GM20431 (cell line): ENCODE data around the gene SDC1.

Source experiments
- in situ Hi-C: fragments of 300-500 bp; cut with MseI, MboI; formaldehyde crosslinking; loops from one replicate; pipeline ENCODE4 v1.15.0; 2020; ENCODE audit warnings: low sequenced_read_pairs; ENCODE audit not compliant: unreplicated experiment

The SDC1 gene

DNA sequence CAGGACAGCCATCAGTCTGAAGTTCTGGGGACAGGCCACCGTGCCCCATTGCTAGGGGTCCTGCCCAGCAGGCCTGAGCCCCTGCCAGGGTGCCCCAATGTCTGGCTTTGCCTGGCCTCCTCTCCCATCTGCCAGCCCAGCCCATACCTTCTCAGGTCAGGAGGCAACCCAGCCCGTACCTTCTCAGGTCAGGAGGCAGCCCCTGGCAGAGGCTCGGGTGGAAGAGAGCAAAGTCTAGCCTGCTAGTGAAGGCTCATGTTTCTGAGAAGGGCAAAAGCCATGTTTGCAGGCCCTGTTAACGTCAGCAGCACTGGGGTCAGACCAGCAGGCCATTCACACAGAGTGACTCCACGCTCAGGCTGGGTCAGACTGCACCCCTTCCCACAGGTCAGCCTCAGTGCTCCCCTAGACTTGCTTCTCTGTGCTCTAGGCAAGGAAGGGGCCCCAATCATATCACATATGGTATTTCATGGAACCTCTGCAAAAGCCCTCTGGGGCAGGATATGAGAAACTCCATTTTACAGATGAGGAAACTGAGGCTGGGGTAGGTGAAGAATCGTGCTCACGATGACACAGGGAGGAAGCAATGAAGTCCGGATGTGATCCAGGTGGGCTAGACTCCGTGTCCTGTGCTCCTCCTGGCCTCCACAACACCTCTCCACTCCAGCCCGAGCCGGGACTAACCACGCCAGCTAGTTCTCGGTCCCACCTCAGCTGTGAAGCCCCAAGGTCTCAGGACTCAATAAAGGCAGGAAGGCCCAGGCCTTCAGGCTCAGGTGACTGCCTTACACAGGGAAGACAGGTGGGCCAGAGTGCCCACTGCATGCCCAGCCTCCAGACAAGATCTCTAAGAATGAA lies 9.5 kb downstream of the SDC1 start:
- in situ Hi-C loops = no loop called here

DNA sequence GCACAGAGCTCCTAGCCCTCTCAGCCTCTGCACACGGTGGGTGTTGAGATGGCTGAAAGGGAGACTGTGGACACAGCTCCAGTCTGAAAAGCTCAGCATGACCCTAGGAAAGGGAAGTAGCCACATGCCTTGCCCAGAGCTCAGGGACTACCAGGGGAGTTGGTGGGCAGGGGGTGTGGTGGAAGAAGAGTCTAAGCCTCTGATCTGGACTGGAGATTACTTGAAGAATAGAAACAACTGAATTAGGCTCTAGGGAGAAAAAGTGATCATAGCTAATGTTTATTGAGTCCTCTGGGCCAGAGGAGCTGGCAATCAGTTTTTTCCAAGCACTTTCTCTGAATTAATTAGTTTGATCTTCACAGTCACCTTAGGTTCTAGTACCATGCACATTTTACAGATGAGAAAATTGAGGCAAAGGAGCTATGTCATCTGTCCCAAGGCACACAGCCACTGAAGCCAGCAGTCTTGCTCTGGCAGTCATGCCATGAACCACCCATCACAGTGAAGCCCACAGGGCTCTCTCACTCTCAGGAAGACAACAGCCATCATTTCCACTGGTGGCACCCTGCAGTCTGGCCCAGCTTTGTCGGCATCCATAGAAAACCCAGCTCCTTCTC lies 10.3 kb downstream of the SDC1 start:
- in situ Hi-C loops = no loop called here

DNA sequence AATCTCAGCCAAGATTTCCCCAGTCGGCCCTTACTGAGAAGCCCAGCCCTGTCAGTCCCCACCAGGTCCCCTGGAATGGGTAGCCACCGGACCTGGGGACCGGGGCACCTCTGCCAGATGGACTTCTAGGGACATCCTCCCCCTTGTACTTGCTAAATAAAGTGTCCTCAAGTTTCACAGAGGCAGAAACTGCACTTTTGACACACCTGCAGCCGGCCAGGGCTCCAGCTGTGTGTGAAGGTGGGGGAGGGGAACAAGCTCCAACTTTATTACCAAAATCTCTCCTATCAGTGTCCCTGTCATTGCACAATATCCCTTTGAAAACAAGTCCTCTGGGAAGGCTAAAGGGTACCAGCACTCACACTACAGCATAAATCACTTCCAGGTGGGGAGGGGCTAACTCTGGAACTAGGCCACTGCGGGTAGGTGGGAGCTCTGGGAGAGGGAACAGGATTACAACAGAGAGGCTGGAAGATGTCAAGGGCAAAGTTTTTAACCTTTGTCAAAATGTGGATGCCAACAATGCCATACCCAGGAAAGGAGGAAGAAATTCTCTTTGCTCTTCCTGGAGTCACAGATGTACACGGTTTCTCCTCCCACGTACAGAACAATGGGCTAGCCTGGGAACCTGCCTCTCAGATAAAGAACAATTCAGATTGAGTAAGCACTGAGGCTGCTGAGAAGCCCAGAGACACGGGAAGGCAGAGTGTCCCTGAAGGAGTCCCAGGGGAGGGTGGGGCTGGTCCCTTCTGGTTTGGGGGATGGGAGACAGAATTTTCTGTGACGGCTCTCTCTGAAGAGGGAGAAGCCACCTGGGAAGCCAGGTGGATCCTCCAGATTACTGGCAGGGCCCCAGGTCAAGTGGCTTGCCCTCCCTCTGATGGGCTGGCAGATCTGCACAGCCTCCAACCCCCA lies 11.0 kb downstream of the SDC1 start:
- in situ Hi-C loops = no loop called here

DNA sequence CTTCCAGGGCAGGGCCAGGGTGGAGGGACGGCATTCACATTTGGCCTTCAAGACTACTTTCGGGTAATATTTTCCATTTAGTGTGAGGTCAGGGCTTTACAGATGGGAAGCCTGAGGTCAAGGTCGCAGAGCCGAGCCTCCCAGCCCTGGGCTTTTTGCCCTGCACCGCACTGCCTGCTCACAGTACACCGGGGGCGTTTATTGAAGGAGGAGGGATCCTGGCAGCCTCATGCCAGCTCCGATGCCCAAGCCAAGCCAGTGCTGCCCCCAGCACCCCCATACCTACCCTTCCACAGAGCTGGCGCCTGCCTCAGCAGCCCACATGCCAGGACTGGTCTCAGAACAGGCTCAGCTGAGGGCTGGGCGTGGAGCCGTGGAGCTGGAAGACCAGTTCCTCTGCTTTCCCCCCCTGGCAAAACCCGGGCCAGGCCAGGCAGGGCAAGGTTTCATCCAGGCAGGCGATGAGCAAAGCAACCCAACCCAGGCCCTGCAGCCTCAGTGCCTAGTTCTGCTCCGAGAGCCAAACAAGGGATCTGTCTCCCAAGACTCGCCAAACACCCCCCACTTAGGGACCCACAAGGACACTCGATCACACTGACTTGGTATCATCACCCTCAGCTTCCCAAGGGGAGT lies 11.9 kb downstream of the SDC1 start:
- in situ Hi-C loops = no loop called here

DNA sequence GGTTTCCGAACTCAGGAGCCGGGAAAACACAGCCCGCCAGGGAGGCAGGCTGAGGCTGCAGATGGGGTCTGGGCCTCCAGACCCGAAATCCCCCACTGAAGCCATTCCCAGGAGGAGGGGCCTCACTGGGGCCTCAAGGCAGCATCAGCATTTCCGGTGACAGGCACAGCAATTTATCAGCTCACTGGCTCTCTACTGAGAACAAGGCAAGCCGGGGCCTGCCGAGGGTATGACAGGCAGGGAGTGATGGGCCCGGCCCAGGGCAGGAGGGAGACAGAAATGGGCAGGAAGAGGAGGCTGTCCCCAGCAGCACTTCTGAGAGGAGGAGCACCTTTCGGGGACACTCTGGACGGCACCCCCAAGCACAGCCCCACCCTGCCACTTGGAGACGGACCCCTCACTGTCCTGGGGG lies 12.5 kb downstream of the SDC1 start:
- in situ Hi-C loops = no loop called here

DNA sequence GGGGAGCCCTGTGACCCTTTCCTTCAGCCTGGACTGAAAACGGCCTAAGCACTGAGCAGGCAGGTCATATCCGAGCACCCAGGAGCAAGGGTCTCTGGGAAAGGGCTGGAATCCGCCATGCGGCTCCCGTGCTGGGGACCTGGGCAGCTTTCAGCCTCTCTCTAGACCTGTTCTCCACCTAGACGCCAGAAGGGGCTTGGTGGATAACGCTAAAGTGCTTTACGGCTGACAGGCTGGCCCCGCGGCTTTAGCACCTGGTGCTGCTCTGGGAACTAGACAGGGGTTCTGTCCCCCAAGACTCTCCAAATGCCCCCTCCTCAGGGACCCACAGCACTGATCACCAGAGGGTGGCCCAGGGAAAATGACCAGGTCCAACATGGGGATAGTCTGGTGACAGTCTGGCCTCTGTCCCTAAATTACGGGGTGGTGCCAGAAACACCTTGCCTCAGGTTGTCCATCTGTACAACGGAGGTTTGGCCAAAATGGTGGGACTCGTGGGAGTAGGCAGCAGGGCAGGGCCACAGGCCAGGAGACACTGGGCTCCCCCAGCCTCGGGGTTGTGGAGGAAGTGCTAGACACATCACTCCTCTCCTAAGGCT lies 13.0 kb downstream of the SDC1 start:
- in situ Hi-C loops = no loop called here

DNA sequence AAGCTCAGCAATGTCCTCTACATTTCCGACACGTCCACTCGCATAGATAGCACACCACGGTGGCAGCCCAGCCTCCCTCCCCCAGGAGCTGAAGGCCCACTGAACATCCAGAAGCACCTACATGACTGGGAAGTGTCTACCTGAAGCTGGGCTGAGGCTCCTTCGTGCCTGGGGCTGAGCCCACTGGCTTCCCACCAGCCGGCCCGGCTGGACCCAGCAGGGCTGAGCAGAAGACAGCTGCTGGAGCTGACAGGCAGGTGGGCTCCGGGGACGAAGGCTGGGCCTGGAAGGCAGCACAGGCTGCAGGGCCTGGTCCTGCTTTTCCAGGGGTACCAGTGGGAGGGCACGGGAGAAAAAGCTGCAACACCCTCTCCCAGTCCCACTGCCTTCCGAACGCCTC lies 13.5 kb downstream of the SDC1 start:
- in situ Hi-C loops = no loop called here

DNA sequence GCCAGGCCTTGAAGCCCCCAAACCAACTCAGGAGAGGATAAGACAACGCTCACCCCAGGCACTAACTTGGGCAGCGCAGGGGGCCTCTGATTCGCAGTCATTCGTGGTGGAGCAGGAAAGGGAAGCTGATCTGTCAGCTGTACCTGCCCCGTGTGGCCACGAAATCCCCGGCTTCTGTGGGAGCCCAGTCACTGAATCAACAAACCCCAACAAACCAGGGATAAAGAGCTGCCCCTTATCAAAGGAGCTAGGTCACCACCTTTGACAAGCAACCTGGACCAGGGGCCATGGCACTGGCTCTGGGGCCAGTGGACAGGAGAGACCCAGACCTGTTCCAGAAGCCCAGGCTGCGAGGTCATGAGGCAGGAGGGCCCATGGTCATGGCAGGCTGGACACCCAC lies 14.5 kb downstream of the SDC1 start:
- in situ Hi-C loops = no loop called here

DNA sequence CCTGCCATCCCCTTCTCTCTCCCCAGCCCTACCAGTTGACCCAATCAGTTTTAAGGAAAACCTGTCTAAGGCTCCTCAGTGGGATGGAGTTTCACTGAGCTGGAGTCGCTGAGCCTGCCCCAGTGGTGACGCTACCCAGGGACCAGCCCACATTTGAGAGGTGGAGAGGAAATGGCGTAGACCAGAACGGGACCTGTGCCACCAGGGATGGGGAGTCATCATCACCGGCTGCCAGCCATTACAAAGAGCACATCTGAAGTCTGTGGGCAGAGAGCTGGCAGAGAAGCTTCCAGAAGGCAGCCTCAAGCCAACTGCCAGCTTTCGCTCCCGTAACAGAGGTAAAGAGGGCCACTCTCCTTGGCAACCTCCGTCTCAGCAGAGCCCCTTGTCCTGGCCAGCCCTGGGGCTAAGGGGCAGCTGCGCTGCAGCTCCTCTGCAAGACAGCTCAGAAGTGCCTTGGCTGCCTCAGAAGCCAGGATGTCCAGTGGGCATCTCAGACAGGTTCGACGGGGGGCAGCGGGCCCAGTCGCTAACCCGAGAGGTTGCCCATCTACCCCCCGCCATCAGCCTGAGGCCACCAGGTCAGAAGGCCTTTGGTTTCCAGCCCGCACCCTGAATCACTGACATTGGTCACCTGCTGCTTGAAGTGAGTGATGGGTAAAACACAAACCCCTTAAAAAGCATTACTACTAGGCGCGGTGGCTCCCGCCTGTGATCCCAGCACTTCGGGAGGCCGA lies 15.4 kb downstream of the SDC1 start:
- in situ Hi-C loops = no loop called here

DNA sequence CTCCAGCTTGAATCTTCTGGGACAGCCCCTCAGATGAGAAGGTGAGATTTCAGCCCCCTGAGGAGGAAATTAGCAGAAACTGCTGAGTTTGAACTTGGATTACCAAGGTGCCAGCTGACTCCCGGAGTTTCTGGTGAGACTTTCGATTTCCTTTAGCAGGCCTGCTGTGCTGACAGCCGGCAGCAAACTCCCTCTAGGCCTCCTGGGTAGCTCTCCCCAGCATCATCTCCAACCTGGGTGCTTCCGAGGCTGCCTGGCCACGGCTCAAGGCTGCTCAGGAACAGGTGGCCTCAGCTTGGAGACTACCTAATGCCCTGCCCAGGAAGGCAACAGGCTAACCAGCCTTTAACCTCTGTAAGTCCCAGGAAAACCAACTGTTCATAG lies 16.5 kb downstream of the SDC1 start:
- in situ Hi-C loops = no loop called here

DNA sequence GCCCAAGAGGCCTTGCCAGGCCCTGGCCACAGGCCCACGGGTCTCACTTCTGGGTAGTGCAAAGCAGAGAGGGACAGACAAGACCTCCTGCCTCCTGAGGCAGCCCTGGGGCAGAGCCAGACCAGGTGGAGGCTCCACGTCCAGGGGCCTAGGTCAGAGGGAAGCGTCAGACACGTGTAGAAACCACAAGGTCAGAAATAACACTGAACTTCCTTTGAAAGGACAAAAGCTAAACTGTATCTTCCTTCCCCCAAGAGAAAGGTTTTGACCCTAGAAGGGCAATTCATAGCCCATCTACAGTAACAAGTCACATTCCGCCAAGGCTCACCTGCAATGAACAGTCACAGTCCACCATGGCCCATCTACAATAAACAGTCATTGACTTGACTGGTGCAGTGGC lies 17.9 kb downstream of the SDC1 start:
- in situ Hi-C loops = no loop called here

DNA sequence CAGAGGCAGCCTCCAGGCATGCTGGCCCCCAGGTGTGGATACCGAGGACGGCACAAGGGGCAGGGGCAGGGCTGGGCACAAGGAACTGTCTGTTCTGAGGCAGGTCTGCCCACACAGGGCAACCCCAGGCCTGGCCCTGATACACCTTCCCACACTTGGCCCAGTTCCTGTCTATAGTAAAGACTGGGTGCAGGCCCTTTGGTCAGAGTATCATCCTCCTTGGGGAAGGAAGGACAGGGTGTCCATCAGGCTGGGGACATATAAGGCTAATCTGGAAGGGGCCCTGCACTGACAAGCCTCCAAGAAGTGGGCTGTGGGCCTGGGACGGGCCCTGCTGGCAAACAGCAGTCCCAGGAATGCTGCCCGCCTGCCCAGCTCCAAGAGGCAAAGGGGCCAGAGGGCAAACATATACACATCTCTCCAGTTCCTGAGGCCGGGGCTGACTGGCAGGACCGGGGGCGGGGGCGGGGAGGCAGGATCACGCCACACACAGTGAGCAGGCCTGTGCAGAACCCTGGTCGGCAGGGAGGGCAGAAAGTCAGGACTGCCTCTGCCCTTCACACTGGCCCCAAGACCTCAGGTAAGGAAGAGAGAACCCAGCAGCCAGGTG lies 18.9 kb downstream of the SDC1 start:
- in situ Hi-C loops = no loop called here

DNA sequence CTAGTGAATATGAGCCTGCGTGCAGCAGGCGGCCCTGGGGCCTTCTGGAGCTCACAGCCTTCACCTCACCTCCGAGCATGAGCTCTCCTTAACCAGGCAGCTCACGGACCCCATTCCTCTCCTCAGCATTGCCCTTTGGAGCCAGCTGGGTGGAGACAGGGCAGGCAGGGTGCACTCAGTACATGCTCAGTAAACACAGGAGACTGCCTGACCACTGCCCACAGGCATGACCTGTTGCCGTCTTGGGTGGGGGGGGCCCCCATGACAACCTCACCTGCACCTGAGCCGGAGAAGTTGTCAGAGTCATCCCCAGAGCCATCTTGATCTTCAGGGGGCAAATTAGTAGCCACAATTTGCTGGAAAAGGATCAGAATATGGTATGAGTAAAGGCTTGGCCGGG lies 19.9 kb downstream of the SDC1 start:
- in situ Hi-C loops = no loop called here

DNA sequence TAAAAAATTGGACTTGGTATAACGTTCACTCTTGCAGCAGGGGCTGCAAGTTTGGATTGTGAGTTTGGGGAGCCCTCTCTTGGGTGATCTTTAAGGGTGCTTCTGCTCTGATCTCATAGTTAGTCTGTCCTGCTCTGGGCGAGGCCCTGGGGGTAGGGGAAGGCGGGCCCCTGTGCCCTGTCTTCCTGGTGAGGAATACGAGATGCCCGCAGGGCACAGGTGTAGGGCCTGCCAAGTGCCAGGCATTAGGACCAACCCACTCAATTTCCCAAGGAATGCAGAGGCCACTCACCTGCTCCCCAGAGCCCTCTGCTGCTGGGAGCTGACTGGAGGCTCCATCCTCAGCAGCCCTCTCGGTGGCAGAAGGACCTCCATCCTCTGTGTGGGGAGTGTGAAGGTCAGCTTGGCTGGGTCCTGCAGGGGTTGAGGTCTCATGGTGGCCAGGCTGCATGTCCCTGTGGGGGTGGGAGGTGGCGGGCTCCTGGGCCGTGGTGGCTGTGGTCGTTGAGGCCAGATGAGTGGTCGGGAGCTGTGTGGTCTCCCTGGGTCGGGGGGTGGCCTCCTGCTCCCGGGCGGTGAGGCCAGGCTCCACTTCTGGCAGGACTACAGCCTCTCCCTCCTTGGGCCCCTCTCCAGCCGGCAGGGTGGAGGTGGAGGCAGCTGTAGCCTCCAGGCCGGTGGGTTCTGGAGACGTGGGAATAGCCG lies 21.3 kb downstream of the SDC1 start:
- in situ Hi-C loops = no loop called here

DNA sequence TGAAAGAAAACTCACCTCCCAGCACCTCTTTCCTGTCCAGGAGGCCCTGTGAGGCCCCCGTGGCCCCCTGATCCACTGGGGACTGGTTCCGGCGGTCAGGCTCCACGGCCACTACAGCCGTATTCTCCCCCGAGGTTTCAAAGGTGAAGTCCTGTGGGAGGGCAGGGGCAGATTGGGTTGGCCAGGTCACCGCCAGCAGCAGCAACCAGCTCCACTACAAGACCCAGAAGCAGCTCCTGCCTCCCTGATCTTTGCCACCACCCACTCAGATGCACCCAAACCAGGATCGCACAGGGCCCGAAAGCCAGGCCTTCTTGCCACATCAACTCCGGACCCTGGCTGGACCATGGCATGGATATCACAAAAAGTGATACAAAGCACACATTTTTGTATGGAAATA lies 21.9 kb downstream of the SDC1 start:
- in situ Hi-C loops = no loop called here

DNA sequence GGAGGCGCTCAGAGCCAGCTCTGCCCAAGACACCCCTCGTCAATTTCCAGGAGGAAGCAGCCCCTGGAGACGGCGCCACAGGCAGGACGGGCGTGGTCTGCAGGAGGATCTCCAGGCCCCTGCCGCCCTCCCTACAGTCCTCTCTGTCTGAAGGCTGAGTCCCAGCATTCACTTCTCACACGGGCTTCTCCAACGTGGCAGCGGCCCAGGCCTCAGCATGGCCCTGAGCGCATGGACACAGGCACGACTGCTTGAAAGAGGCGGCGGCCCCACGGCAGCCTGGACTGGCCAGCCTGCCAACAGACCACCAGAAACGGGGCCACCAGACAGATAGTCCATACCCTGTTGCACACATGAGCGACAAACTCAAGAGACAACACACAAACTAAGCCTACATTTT lies 23.3 kb downstream of the SDC1 start:
- in situ Hi-C loops = no loop called here

DNA sequence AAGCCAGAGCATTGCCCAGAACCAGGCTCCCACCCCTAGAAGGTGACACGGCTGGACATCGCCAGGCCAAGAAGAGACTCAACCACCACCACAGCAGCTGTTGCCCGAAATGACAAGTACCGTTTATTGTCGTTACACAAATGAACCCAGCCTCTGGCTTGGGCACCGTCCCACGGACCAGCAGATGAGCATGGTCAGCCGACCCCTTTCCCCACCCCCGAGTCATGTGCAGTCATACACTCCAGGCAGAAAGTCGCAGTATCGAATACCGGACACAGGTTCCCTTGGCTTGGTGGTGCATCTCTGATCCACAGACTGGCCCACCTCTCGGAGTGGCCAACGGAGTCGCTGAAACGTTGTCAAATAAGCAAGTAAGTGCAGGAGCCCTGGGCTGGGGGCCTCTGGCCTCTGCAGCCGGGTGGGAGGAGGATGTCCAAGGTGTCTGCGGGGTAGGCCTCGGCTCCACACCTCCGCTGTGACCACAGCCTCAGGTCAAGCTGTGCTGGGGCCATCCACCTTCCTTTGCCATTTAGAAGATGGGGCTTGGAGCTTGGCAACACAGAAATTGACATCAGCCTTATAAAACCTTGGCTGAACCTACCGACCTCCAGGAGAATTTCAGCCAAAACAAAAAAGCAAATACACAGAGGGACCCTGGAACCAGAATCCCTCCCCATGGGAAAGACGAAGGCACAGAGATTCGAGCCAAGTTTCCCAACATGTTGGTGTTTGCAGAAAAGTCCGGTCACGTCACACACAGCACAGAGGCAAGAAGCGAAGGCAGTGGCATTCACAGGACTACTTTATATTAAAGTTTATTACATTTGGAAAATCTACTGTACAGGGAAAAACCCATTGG lies 24.0 kb downstream of the SDC1 start:
- in situ Hi-C loops = no loop called here
